IMR-90 (cell line): ENCODE data around the gene CTDSPL. TPM values are rescaled to one million over a fixed set of nuclear protein-coding genes. Genes with fewer than 3 reads are reported as not detected.
A peak's percentile ranks its signal among the peaks of the same experiment; 100 is the strongest.

Source experiments
- ATAC-seq: fragments of 200-7000 bp; cut with Tn5 transposase; 2 replicates; pipeline ENCODE4 v1.9.1; 2020; ENCODE audit warnings: low read depth, mild to moderate bottlenecking, moderate library complexity
- BruUV-seq: library from RNA; stranded (reverse); fragments of 400-500 nt; replicated peaks from 2 replicates; lab custom pipeline; 2021; lab: Mats Ljungman, UMichigan
- CTCF ChIA-PET: fragments of 300-600 bp; formaldehyde crosslinking; extraction: SDS; loops from one replicate; lab custom pipeline; 2021; ENCODE audit warnings: antibody characterized with exemption; lab: Yijun Ruan, JAX
- POLR2A ChIA-PET: fragments of 300-600 bp; sonication (Branson Sonifier 250); formaldehyde crosslinking; loops from one replicate; lab custom pipeline; 2022; ENCODE audit warnings: antibody characterized with exemption; ENCODE audit not compliant: unreplicated experiment; lab: Charles Lee
- DNase-seq: peaks from one replicate; pipeline ENCODE4 v3.0.0; 2013
- H2AFZ ChIP-seq: replicated peaks from 2 replicates; pipeline ENCODE3; 2013; ENCODE audit warnings: low read length, mild to moderate bottlenecking; ENCODE audit not compliant: poor library complexity
- H2AK5ac ChIP-seq: 2 replicates; pipeline ENCODE4 v1.6.1; 2013; ENCODE audit warnings: low read depth, low read length, inconsistent platforms
- H2AK9ac ChIP-seq: replicated peaks from 2 replicates; pipeline ENCODE3; 2013; ENCODE audit warnings: mild to moderate bottlenecking, low read depth, low read length, moderate library complexity; ENCODE audit not compliant: poor library complexity
- H2BK120ac ChIP-seq: 2 replicates; pipeline ENCODE4 v1.6.1; 2013; ENCODE audit warnings: low read depth, low read length, inconsistent platforms
- H2BK15ac ChIP-seq: 3 replicates; pipeline ENCODE4 v1.6.1; 2013; ENCODE audit warnings: low read depth, low read length, inconsistent platforms
- H2BK20ac ChIP-seq: 2 replicates; pipeline ENCODE4 v1.6.1; 2013; ENCODE audit warnings: low read depth, mild to moderate bottlenecking, inconsistent platforms, low read length, moderate library complexity
- H2BK5ac ChIP-seq: 2 replicates; pipeline ENCODE4 v1.6.1; 2013; ENCODE audit warnings: mild to moderate bottlenecking, low read depth, low read length, inconsistent platforms; ENCODE audit not compliant: poor library complexity, severe bottlenecking
- H3K14ac ChIP-seq: replicated peaks from 2 replicates; pipeline ENCODE4 v1.6.1; 2013; ENCODE audit warnings: low read depth, low read length, inconsistent platforms
- H3K18ac ChIP-seq: 2 replicates; pipeline ENCODE4 v1.6.1; 2013; ENCODE audit warnings: low read depth, low read length, control low read depth
- H3K23ac ChIP-seq: 2 replicates; pipeline ENCODE4 v1.6.1; 2013; ENCODE audit warnings: low read depth, low read length, inconsistent platforms
- H3K27ac ChIP-seq: 2 replicates; pipeline ENCODE4 v1.5.1; 2013; ENCODE audit warnings: mild to moderate bottlenecking, control low read depth, low read length; ENCODE audit not compliant: insufficient read depth
- H3K27me3 ChIP-seq: 2 replicates; pipeline ENCODE4 v1.6.1; 2013; ENCODE audit warnings: low read length; ENCODE audit not compliant: control insufficient read depth, insufficient read depth
- H3K36me3 ChIP-seq: 2 replicates; pipeline ENCODE4 v1.6.1; 2013; ENCODE audit warnings: low read length, mixed read lengths; ENCODE audit not compliant: control insufficient read depth, insufficient read depth
- H3K4ac ChIP-seq: 2 replicates; pipeline ENCODE4 v1.6.1; 2013; ENCODE audit warnings: low read depth, low read length, inconsistent platforms
- H3K4me1 ChIP-seq: 2 replicates; pipeline ENCODE4 v1.6.1; 2013; ENCODE audit warnings: low read length, mixed read lengths; ENCODE audit not compliant: control insufficient read depth, insufficient read depth
- H3K4me2 ChIP-seq: 2 replicates; pipeline ENCODE4 v1.6.1; 2013; ENCODE audit warnings: low read depth, mild to moderate bottlenecking, control low read depth, low read length, moderate library complexity
- H3K4me3 ChIP-seq: 2 replicates; pipeline ENCODE4 v1.5.1; 2013; ENCODE audit warnings: low read depth, mild to moderate bottlenecking, control low read depth, low read length, moderate library complexity; ENCODE audit not compliant: insufficient read depth
- H3K56ac ChIP-seq: 2 replicates; pipeline ENCODE4 v1.6.1; 2013; ENCODE audit warnings: low read length, inconsistent platforms; ENCODE audit not compliant: insufficient read depth; ENCODE audit errors: extremely low read depth
- H3K79me1 ChIP-seq, 2 experiments: 2 replicates each; pipeline ENCODE4 v1.6.1; 2013; ENCODE audit warnings: low read length in 2 of 2, inconsistent platforms in 1 of 2, low read depth in 1 of 2
- H3K9ac ChIP-seq: 2 replicates; pipeline ENCODE4 v1.6.1; 2013; ENCODE audit warnings: low read depth, low read length, control low read depth
- H3K9me1 ChIP-seq: 2 replicates; pipeline ENCODE4 v1.6.1; 2013; ENCODE audit warnings: low read length, inconsistent platforms; ENCODE audit not compliant: insufficient read depth
- H3K9me3 ChIP-seq: 2 replicates; pipeline ENCODE4 v1.6.1; 2013; ENCODE audit warnings: low read length; ENCODE audit not compliant: control insufficient read depth, insufficient read depth
- H4K20me1 ChIP-seq: 2 replicates; pipeline ENCODE4 v1.6.1; 2013; ENCODE audit warnings: low read length, inconsistent platforms; ENCODE audit not compliant: insufficient read depth
- H4K5ac ChIP-seq: 2 replicates; pipeline ENCODE4 v1.6.1; 2013; ENCODE audit warnings: mild to moderate bottlenecking, low read depth, low read length, control low read depth
- H4K8ac ChIP-seq, 2 experiments: 2 replicates each; pipeline ENCODE4 v1.6.1; 2013; ENCODE audit warnings: low read depth in 2 of 2, low read length in 2 of 2, control low read depth in 1 of 2, inconsistent platforms in 1 of 2
- H4K91ac ChIP-seq: 2 replicates; pipeline ENCODE4 v1.6.1; 2013; ENCODE audit warnings: low read depth, low read length, inconsistent platforms; ENCODE audit not compliant: insufficient read depth
- BHLHE40 ChIP-seq: fragments of 150-350 bp; IDR thresholded peaks from 2 replicates; pipeline ENCODE4 v1.6.1; 2016; ENCODE audit warnings: mild to moderate bottlenecking, low read depth, low read length
- WGBS, 2 experiments: methylation state at CpG; one replicate each; pipeline versions ENCODE4 v1.1.5 to v1.1.7; 2013; ENCODE audit warnings: missing lambda C conversion rate in 2 of 2; ENCODE audit not compliant: insufficient read length in 1 of 2; ENCODE audit errors: extremely low coverage in 2 of 2; 5-methylcytosine and 5-hydroxymethylcytosine counted together
- dilution Hi-C: fragments of 300-500 bp; cut with HindIII; formaldehyde crosslinking; loops from one replicate; pipeline ENCODE4 v1.14.3; 2018; ENCODE audit warnings: low sequenced_read_pairs; ENCODE audit not compliant: unreplicated experiment
- in situ Hi-C: fragments of 300-500 bp; cut with MboI; formaldehyde crosslinking; loops from 3 replicates; pipeline ENCODE4 v1.14.3; 2019; ENCODE audit warnings: low sequenced_read_pairs, inconsistent platforms, mixed read lengths
- intact Hi-C: fragments of 100-400 bp; cut with micrococcal nuclease; formaldehyde crosslinking; loops from 2 replicates; pipeline ENCODE4 v1.10.0; 2022
- polyA plus RNA-seq, 3 experiments: library from polyadenylated mRNA; depleted of rRNA; stranded (reverse); fragments of >200 nt; gene quantifications; 2 replicates each; pipeline ENCODE4 v1.2.3, GENCODE V29; 2012; ENCODE audit warnings: low replicate concordance in 1 of 3
- total RNA-seq: library from RNA; depleted of rRNA; stranded (reverse); fragments of >200 nt; gene quantifications from 2 replicates; pipeline ENCODE4 v1.2.3, GENCODE V29; 2012
- TF ChIP-seq, protein P1 (sequence below): conservative IDR thresholded peaks from 2 replicates; pipeline ENCODE4 v1.5.1; 2012; ENCODE audit warnings: mild to moderate bottlenecking, low read depth, low read length, improper control_type of control experiment

The CTDSPL gene
- total and polyA plus RNA-seq, 2 of the 4 experiments (the other 2 are of a cell fraction) = 24.5 to 29.0 TPM

DNA sequence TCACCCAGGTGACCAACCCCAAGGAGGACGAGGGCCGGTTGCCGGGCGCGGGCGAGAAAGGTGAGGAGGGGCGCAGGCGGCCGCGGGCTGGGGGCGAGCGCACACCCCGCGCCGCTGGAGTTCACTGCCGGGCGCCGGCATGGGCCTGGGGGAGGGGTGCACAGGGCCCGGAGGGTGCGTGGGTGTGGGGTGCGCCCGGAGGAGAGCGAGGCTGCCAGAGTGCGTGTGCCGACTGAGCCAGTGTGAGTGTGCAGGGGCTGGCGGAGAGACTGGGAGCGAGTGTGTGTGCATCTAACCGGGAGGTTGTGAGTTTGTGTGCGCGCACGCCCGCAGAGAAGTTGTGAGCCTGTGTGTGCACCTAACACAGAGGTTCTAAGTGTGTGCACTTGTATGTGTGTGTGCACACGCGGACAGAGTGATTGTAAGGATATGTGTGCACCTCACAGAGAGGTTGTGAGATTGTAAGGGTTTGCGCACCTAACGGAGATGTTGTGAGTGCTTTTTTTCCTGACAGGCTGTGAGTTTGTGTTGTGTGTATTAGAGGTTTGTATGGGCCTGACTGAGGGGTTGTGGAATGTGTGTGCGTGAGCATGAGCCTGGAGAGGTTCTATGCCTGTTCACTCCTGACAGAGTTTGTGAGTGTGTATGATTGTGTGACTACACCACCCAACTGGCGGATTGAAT is 681 bp downstream of the CTDSPL start:
- Histone ChIP-seq H2AFZ (peak overlapping the region; percentile 59), H3K79me1 (peaks cover 27 to 59% of the 10 kb centered on the region in 2 experiments), H3K4ac (peak overlapping the region; percentile 88), H2BK15ac (no peak overlapping the region; the same call in 2 of the 3 replicates), H3K56ac (peak overlapping the region; percentile 29), H4K8ac (peak overlapping the region; percentile 12 to 66; a peak in 3 of 4 replicates), H4K91ac (peak overlapping the region; percentile 27), H2BK120ac (peak overlapping the region; percentile 67), H2AK5ac (peak overlapping the region; percentile 72), H3K9me3 (no peaks in the 10 kb centered on the region), H2BK5ac (peak overlapping the region; percentile 77), H3K18ac (peak overlapping the region; percentile 81), H3K23ac (peak overlapping the region; percentile 100), H3K9me1 (peaks cover 19% of the 10 kb centered on the region), H3K4me1 (peaks cover 17% of the 10 kb centered on the region), H2AK9ac (peak overlapping the region; percentile 94), H3K27ac (peak overlapping the region; percentile 46), H4K5ac (peak overlapping the region; percentile 34; the same call in 1 of the 2 replicates), H2BK20ac (peak overlapping the region; percentile 72), H3K9ac (peak overlapping the region; percentile 88), H3K4me2 (peak overlapping the region; percentile 98), H3K14ac (peak overlapping the region; percentile 93), H3K27me3 (no peaks in the 10 kb centered on the region), H3K4me3 (peak overlapping the region; percentile 78), H4K20me1 (peaks cover 33% of the 10 kb centered on the region), H3K36me3 (no peaks in the 10 kb centered on the region)
- dilution Hi-C loops (no loop called here), in situ Hi-C loops (no loop called here), intact Hi-C loops (loop anchor here (2.0 kb wide), 1 partner anchor 16 kb away; no protein-coding TSS in a partner anchor)
- ChIA-PET CTCF (interaction anchor here (0.9 kb wide), 1 partner anchor 105 kb away, joined by 3 read pairs; no protein-coding TSS in a partner anchor), POLR2A (no interaction called here)
- BruUV-seq = no TSS peak
- TF ChIP-seq, protein P1, sequence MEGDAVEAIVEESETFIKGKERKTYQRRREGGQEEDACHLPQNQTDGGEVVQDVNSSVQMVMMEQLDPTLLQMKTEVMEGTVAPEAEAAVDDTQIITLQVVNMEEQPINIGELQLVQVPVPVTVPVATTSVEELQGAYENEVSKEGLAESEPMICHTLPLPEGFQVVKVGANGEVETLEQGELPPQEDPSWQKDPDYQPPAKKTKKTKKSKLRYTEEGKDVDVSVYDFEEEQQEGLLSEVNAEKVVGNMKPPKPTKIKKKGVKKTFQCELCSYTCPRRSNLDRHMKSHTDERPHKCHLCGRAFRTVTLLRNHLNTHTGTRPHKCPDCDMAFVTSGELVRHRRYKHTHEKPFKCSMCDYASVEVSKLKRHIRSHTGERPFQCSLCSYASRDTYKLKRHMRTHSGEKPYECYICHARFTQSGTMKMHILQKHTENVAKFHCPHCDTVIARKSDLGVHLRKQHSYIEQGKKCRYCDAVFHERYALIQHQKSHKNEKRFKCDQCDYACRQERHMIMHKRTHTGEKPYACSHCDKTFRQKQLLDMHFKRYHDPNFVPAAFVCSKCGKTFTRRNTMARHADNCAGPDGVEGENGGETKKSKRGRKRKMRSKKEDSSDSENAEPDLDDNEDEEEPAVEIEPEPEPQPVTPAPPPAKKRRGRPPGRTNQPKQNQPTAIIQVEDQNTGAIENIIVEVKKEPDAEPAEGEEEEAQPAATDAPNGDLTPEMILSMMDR = no peak
- TF ChIP-seq BHLHE40 = 0 out of 2 replicates have a peak, but pooled peaks have one; percentile 21
- DNase-seq = peak; percentile 75
- peak; percentile 32 for ATAC-seq
- WGBS, 2 experiments = 3% methylated on average over 8 of the region's 38 CpGs; no CpG with 5 or more reads in 1 of the 2 experiments
